ENCODE data around the gene TALDO1.

The TALDO1 gene

GRCh38 chr11:788953-789940 lies 42.0 kb downstream of the TALDO1 start:
- DNase-seq = no peak

- DNase-seq = peak; percentile 68
These were observed 42.7 kb downstream of the TALDO1 start, which contains the start of gene CEND1 for GRCh38 chr11:789943-790342. Gene CEND1 (minus strand): TSS chr11:790090. CDS start chr11:788576, 1,514 bp downstream.

- DNase-seq = no peak
These were observed 43.7 kb downstream of the TALDO1 start for GRCh38 chr11:790721-791564.

- no peak for DNase-seq
These were observed 44.6 kb downstream of the TALDO1 start for GRCh38 chr11:791658-792534.

- DNase-seq = no peak
These were observed 45.2 kb downstream of the TALDO1 start for GRCh38 chr11:792535-792821.

GRCh38 chr11:792873-793272 lies 45.6 kb downstream of the TALDO1 start:
- no peak for DNase-seq

GRCh38 chr11:793556-793955 lies 46.3 kb downstream of the TALDO1 start:
- no peak for DNase-seq

- DNase-seq = no peak
These were observed 46.9 kb downstream of the TALDO1 start for GRCh38 chr11:794013-794765.

GRCh38 chr11:794766-795633 lies 47.7 kb downstream of the TALDO1 start:
- DNase-seq = no peak

GRCh38 chr11:795634-796564 lies 48.6 kb downstream of the TALDO1 start:
- DNase-seq = peak; percentile 88

GRCh38 chr11:796565-797295 lies 49.5 kb downstream of the TALDO1 start:
- no peak for DNase-seq

GRCh38 chr11:797296-798092 lies 50.2 kb downstream of the TALDO1 start:
- DNase-seq = peak; percentile 76

- DNase-seq = peak; percentile 84
These were observed 50.9 kb downstream of the TALDO1 start, which contains the start of gene SLC25A22 for GRCh38 chr11:798093-798713. Gene SLC25A22 (minus strand): TSS chr11:798281. CDS start chr11:795006, 3,275 bp downstream.

- no peak for DNase-seq
These were observed 52.5 kb downstream of the TALDO1 start for GRCh38 chr11:799641-800316.

- no peak for DNase-seq
These were observed 53.2 kb downstream of the TALDO1 start for GRCh38 chr11:800473-800872.

GRCh38 chr11:801097-801780 lies 54.0 kb downstream of the TALDO1 start:
- no peak for DNase-seq
